Endothelial cell of umbilical vein (primary cell): ENCODE data around the gene SYNPO2. TPM values are rescaled to one million over a fixed set of nuclear protein-coding genes. Genes with fewer than 3 reads are reported as not detected.

Source experiments
- BruUV-seq: library from RNA; stranded (reverse); fragments of 400-500 nt; replicated peaks from 2 replicates; lab custom pipeline; 2021; lab: Mats Ljungman, UMichigan
- CTCF ChIA-PET: fragments of 300-600, 350-600 bp; sonication (Branson Sonifier 250); formaldehyde crosslinking; loops from one replicate; lab custom pipeline; 2021; ENCODE audit warnings: antibody characterized with exemption, inconsistent platforms; lab: Charles Lee
- POLR2A ChIA-PET: fragments of 300-600, 350-600 bp; sonication (Branson Sonifier 250); formaldehyde crosslinking; loops from one replicate; lab custom pipeline; 2021; ENCODE audit warnings: antibody characterized with exemption, inconsistent platforms; lab: Charles Lee
- DNase-seq: peaks from one replicate; pipeline ENCODE4 v3.0.0-alpha.2; 2011; ENCODE audit warnings: low read depth, low spot score
- FAIRE-seq: peaks from 2 replicates; lab custom pipeline; 2011; peaks lifted over from hg19 to GRCh38; lab: Jason Lieb, UNC
- H2AFZ ChIP-seq: 2 replicates; pipeline ENCODE4 v1.6.0; 2012; ENCODE audit warnings: low read depth, low read length, control low read depth, inconsistent platforms
- H3K27ac ChIP-seq: 2 replicates; pipeline ENCODE4 v1.5.1; 2011; ENCODE audit warnings: low read depth, mild to moderate bottlenecking, control low read depth, low read length, moderate library complexity; ENCODE audit not compliant: insufficient read depth
- H3K27me3 ChIP-seq, 2 experiments: 2 replicates each; pipeline versions ENCODE4 v1.6.0 to v1.6.1; 2011; ENCODE audit warnings: low read length in 2 of 2, mixed read lengths in 1 of 2; ENCODE audit not compliant: control insufficient read depth in 2 of 2, insufficient read depth in 2 of 2
- H3K36me3 ChIP-seq, 2 experiments: 2 replicates in 1 of 2; 3 replicates in 1 of 2; pipeline ENCODE4 v1.5.1; 2011; ENCODE audit warnings: low read length in 2 of 2, mild to moderate bottlenecking in 1 of 2, moderate library complexity in 1 of 2; ENCODE audit not compliant: control insufficient read depth in 2 of 2, insufficient read depth in 2 of 2; ENCODE audit errors: extremely low read depth in 1 of 2
- H3K4me1 ChIP-seq: 3 replicates; pipeline ENCODE4 v1.5.1; 2011; ENCODE audit warnings: mild to moderate bottlenecking, low read length; ENCODE audit not compliant: control insufficient read depth, insufficient read depth; ENCODE audit errors: extremely low read depth
- H3K4me2 ChIP-seq: 2 replicates; pipeline ENCODE4 v1.6.1; 2011; ENCODE audit warnings: low read length, control low read depth, mixed read lengths; ENCODE audit not compliant: insufficient read depth
- H3K4me3 ChIP-seq, 3 experiments: fragments of 200-600 bp in 1 of 3; sonication (generic), shearing (Covaris generic) in 1 of 3; replicated peaks in 1 of 3; 2 replicates each; pipeline ENCODE4 v1.5.1; 2011 to 2016; ENCODE audit warnings: control low read depth in 3 of 3, low read length in 3 of 3, mild to moderate bottlenecking in 2 of 3, inconsistent platforms in 1 of 3, low read depth in 1 of 3, moderate library complexity in 1 of 3; ENCODE audit not compliant: insufficient read depth in 1 of 3
- H3K79me2 ChIP-seq: 2 replicates; pipeline ENCODE4 v1.6.0; 2012; ENCODE audit warnings: low read length, inconsistent platforms; ENCODE audit not compliant: control insufficient read depth, insufficient read depth
- H3K9ac ChIP-seq: replicated peaks from 2 replicates; pipeline ENCODE3; 2011; ENCODE audit warnings: low read length, control low read depth; ENCODE audit not compliant: insufficient read depth; ENCODE audit errors: extremely low read depth
- H3K9me1 ChIP-seq: replicated peaks from 3 replicates; pipeline ENCODE4 v1.6.0; 2011; ENCODE audit warnings: mild to moderate bottlenecking, low read length; ENCODE audit not compliant: control insufficient read depth, insufficient read depth; ENCODE audit errors: extremely low read depth
- H3K9me3 ChIP-seq: replicated peaks from 2 replicates; pipeline ENCODE4 v1.5.1; 2012; ENCODE audit warnings: low read length, inconsistent platforms; ENCODE audit not compliant: control insufficient read depth, insufficient read depth
- H4K20me1 ChIP-seq: replicated peaks from 2 replicates; pipeline ENCODE3; 2011; ENCODE audit warnings: mild to moderate bottlenecking, low read length; ENCODE audit not compliant: control insufficient read depth, insufficient read depth; ENCODE audit errors: extremely low read depth
- EZH2 ChIP-seq: IDR thresholded peaks from 2 replicates; pipeline ENCODE4 v1.6.1; 2012; ENCODE audit warnings: borderline replicate concordance, low read depth, mild to moderate bottlenecking, moderate library complexity, low read length, inconsistent platforms; ENCODE audit not compliant: severe bottlenecking
- FOS ChIP-seq: IDR thresholded peaks from 2 replicates; pipeline ENCODE4 v1.6.1; 2011; ENCODE audit warnings: mild to moderate bottlenecking, low read length, moderate library complexity, borderline replicate concordance; ENCODE audit not compliant: insufficient read depth
- GATA2 ChIP-seq: IDR thresholded peaks from 2 replicates; pipeline ENCODE4 v1.7.0; 2011; ENCODE audit warnings: low read depth, mild to moderate bottlenecking, moderate library complexity, mixed read lengths, low read length; ENCODE audit not compliant: insufficient read length, insufficient read depth
- JUN ChIP-seq: IDR thresholded peaks from 2 replicates; pipeline ENCODE4 v1.6.1; 2011; ENCODE audit warnings: borderline replicate concordance, low read depth; ENCODE audit not compliant: insufficient read length, insufficient read depth
- MAX ChIP-seq: IDR thresholded peaks from 2 replicates; pipeline ENCODE4 v1.6.1; 2011; ENCODE audit not compliant: insufficient read depth, insufficient read length
- MYC ChIP-seq: IDR thresholded peaks from one replicate; pipeline ENCODE4 v1.6.1; 2011; ENCODE audit warnings: mild to moderate bottlenecking, low read depth, low read length
- POLR2A ChIP-seq: IDR thresholded peaks from 2 replicates; pipeline ENCODE4 v1.6.1; 2012; ENCODE audit warnings: low read depth, mild to moderate bottlenecking, control low read depth, low read length
- POLR2AphosphoS5 ChIP-seq: IDR thresholded peaks from 2 replicates; pipeline ENCODE4 v1.6.1; 2012; ENCODE audit warnings: low read depth, mild to moderate bottlenecking, control low read depth, low read length, moderate library complexity; ENCODE audit not compliant: insufficient read depth
- dilution Hi-C: fragments of 300-500 bp; cut with MboI; formaldehyde crosslinking; loops from one replicate; pipeline ENCODE4 v1.15.0; 2019; ENCODE audit warnings: low sequenced_read_pairs; ENCODE audit not compliant: extremely low pct_ligation_motif_present
- intact Hi-C: fragments of 100-400 bp; cut with micrococcal nuclease; formaldehyde crosslinking; loops from one replicate; pipeline ENCODE4 v1.10.0; 2022
- polyA plus RNA-seq, 4 experiments: library from polyadenylated mRNA; depleted of rRNA in 3 of 4; stranded (reverse) in 3 of 4; unstranded in 1 of 4; fragments of >200 nt; gene quantifications; 2 replicates each; pipeline versions ENCODE4 v1.2.1 to v1.2.3, GENCODE V29; 2011 to 2012; ENCODE audit warnings: missing spikeins in 1 of 4
- total RNA-seq: library from RNA; stranded (reverse); gene quantifications from 2 replicates; pipeline ENCODE4 v1.2.3, GENCODE V29; 2021
- TF ChIP-seq, protein P1 (sequence below), 2 donors: IDR thresholded peaks; 1 replicate in 1 of 2; 2 replicates in 1 of 2; pipeline ENCODE4 v1.5.1; 2011; ENCODE audit warnings: low read length in 2 of 2, mild to moderate bottlenecking in 2 of 2, moderate library complexity in 2 of 2, control low read depth in 1 of 2, inconsistent platforms in 1 of 2, low read depth in 1 of 2; ENCODE audit not compliant: insufficient read depth in 1 of 2; ENCODE audit errors: extremely low read depth in 1 of 2

SYNPO2 gene
- total and polyA plus RNA-seq, 2 donors (not counting 3 experiments of a cell fraction or from before 2014, with no cell fraction given) = 0.06 to 0.13 TPM

DNA sequence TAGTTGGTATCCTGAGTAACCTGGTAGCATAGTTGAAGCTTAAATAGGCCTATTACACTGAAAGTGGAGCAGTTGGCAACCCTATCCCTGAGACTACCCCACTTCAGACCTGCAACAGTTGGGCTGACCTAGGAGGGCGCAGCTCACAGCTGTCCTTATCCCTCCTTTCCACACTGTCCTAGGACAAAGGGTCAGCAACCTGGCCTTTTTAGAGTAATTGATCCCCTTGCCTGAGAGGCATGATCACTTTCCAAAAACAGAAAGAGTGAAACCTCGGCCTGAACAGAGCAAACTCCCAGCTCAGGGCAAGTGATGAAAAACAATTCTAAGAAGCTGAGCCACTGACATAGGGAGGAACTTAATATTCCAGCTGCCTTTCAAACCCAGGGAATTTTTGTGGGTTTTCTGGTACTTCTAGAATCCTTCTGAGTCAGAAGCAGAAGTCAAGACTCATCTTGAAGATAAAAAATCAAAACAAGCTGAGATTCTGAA, 152.1 kb downstream of the SYNPO2 start:
- H3K4me3 ChIP-seq = no peak overlapping the region
- ChIA-PET POLR2A (interaction anchor here (0.6 kb wide), 1 partner anchor 62 kb away, joined by 4 read pairs; no protein-coding TSS in a partner anchor), CTCF (interaction anchor here (0.8 to 3.9 kb wide), 33 partner anchors 11 to 588 kb away, joined by 3 to 24 read pairs (median 4); partner anchors contain the start of genes PDE5A and USP53)
- no peaks in the 10 kb centered on the region for H3K9me1 ChIP-seq
- TF ChIP-seq, protein P1, sequence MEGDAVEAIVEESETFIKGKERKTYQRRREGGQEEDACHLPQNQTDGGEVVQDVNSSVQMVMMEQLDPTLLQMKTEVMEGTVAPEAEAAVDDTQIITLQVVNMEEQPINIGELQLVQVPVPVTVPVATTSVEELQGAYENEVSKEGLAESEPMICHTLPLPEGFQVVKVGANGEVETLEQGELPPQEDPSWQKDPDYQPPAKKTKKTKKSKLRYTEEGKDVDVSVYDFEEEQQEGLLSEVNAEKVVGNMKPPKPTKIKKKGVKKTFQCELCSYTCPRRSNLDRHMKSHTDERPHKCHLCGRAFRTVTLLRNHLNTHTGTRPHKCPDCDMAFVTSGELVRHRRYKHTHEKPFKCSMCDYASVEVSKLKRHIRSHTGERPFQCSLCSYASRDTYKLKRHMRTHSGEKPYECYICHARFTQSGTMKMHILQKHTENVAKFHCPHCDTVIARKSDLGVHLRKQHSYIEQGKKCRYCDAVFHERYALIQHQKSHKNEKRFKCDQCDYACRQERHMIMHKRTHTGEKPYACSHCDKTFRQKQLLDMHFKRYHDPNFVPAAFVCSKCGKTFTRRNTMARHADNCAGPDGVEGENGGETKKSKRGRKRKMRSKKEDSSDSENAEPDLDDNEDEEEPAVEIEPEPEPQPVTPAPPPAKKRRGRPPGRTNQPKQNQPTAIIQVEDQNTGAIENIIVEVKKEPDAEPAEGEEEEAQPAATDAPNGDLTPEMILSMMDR (IDR thresholded peaks at IDR 0.05; ENCODE audit: extremely low read depth in 1 of 2, insufficient read depth in 1 of 2, low read depth in 1 of 2, low read length in 2 of 2) = no peak
- no peak for TF ChIP-seq POLR2A
- TF ChIP-seq EZH2 = no peak
- TF ChIP-seq MYC = no peak
- TF ChIP-seq JUN = no peak
- TF ChIP-seq MAX = no peak
- no peak for TF ChIP-seq POLR2AphosphoS5
- TF ChIP-seq GATA2 = no peak
- no peak for TF ChIP-seq FOS
- DNase-seq (no peak), FAIRE-seq (no peak)
- no peaks in the 10 kb centered on the region for H4K20me1 ChIP-seq
- no peaks in the 10 kb centered on the region for H3K79me2 ChIP-seq
- no peaks in the 10 kb centered on the region for H3K9me3 ChIP-seq
- peak overlapping the region; percentile 59 for H2AFZ ChIP-seq
- no peaks in the 10 kb centered on the region for H3K36me3 ChIP-seq
- H3K27ac ChIP-seq = no peak overlapping the region
- H3K4me1 ChIP-seq = peaks cover 11% of the 10 kb centered on the region
- dilution Hi-C loops = no loop called here
- H3K9ac ChIP-seq = no peak overlapping the region
- intact Hi-C loops = loop anchor here (5.0 kb wide), 1 partner anchor 412 kb away; no protein-coding TSS in a partner anchor
- H3K27me3 ChIP-seq = no peaks in the 10 kb centered on the region
- BruUV-seq = no TSS peak
- no peak overlapping the region for H3K4me2 ChIP-seq
